Endothelial cell of umbilical vein (primary cell): ENCODE data around the gene IFRD2.

Experiments used
- EZH2 ChIP-seq: IDR thresholded peaks from 2 replicates; pipeline ENCODE4 v1.6.1; 2012; ENCODE audit warnings: borderline replicate concordance, low read depth, mild to moderate bottlenecking, moderate library complexity, low read length, inconsistent platforms; ENCODE audit not compliant: severe bottlenecking
- POLR2A ChIP-seq: IDR thresholded peaks from 2 replicates; pipeline ENCODE4 v1.6.1; 2012; ENCODE audit warnings: low read depth, mild to moderate bottlenecking, control low read depth, low read length
- TF ChIP-seq, protein P1 (sequence below), 2 donors: IDR thresholded peaks; 1 replicate in 1 of 2; 2 replicates in 1 of 2; pipeline ENCODE4 v1.5.1; 2011; ENCODE audit warnings: low read length in 2 of 2, mild to moderate bottlenecking in 2 of 2, moderate library complexity in 2 of 2, control low read depth in 1 of 2, inconsistent platforms in 1 of 2, low read depth in 1 of 2; ENCODE audit not compliant: insufficient read depth in 1 of 2; ENCODE audit errors: extremely low read depth in 1 of 2

DNA sequence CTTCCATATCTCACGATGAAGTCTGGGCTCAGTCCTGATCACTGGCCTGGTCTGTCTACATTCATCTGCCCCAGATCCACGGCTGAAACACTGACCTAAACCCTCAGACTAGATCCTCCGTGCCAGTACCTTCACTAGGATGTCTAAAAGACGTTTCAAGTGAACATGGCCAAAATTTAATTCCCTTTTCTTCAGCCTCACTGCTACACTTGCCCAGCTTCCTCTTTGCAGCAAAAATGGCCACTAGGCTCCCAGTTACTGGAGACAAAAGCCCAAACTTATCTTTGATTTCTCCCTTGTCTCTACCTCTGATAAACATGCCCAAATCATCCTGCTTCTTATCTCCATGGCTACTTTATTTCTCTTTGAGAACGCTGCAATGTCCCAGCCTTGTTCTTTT, 46.7 kb upstream of the IFRD2 start:
- TF ChIP-seq, protein P1, sequence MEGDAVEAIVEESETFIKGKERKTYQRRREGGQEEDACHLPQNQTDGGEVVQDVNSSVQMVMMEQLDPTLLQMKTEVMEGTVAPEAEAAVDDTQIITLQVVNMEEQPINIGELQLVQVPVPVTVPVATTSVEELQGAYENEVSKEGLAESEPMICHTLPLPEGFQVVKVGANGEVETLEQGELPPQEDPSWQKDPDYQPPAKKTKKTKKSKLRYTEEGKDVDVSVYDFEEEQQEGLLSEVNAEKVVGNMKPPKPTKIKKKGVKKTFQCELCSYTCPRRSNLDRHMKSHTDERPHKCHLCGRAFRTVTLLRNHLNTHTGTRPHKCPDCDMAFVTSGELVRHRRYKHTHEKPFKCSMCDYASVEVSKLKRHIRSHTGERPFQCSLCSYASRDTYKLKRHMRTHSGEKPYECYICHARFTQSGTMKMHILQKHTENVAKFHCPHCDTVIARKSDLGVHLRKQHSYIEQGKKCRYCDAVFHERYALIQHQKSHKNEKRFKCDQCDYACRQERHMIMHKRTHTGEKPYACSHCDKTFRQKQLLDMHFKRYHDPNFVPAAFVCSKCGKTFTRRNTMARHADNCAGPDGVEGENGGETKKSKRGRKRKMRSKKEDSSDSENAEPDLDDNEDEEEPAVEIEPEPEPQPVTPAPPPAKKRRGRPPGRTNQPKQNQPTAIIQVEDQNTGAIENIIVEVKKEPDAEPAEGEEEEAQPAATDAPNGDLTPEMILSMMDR (IDR thresholded peaks at IDR 0.05; ENCODE audit: extremely low read depth in 1 of 2, insufficient read depth in 1 of 2, low read depth in 1 of 2, low read length in 2 of 2): no peak
- TF ChIP-seq EZH2: no peak
- no peak for TF ChIP-seq POLR2A
